Suprapubic skin (tissue), 4 donors: ENCODE data around the gene GATAD2A. TPM values are rescaled to one million over a fixed set of nuclear protein-coding genes. Genes with fewer than 3 reads are reported as not detected.

Experiments used
- DNase-seq, 2 donors: peaks; one replicate each; pipeline ENCODE4 v3.0.0-alpha.2; 2019; ENCODE audit warnings: low spot score in 2 of 2
- H3K27ac ChIP-seq: fragments of 200-600 bp; sonication (generic); one replicate; pipeline ENCODE4 v1.5.1; 2019
- H3K27me3 ChIP-seq: fragments of 200-600 bp; sonication (generic); one replicate; pipeline ENCODE4 v1.5.1; 2019
- H3K36me3 ChIP-seq: fragments of 200-600 bp; sonication (generic); one replicate; pipeline ENCODE4 v1.5.1; 2019
- H3K4me1 ChIP-seq: fragments of 200-600 bp; sonication (generic); one replicate; pipeline ENCODE4 v1.5.1; 2019
- H3K4me3 ChIP-seq: fragments of 200-600 bp; sonication (generic); one replicate; pipeline ENCODE4 v1.5.1; 2019; ENCODE audit warnings: mild to moderate bottlenecking
- H3K9me3 ChIP-seq: fragments of 200-600 bp; sonication (generic); one replicate; pipeline ENCODE4 v1.5.1; 2019
- CTCF ChIP-seq, 2 donors: fragments of 200-600 bp in 1 of 2; fragments of 450-650 bp in 1 of 2; sonication (generic) in 1 of 2; IDR thresholded peaks; one replicate each; pipeline ENCODE4 v1.5.1; 2016 to 2019; ENCODE audit warnings: antibody characterized with exemption in 2 of 2, mild to moderate bottlenecking in 1 of 2, moderate library complexity in 1 of 2
- EP300 ChIP-seq: sonication (generic); formaldehyde crosslinking; IDR thresholded peaks from one replicate; pipeline ENCODE4 v1.6.1; 2017; ENCODE audit warnings: antibody characterized with exemption
- POLR2A ChIP-seq, 2 donors: fragments of 450-650 bp; IDR thresholded peaks; one replicate each; pipeline ENCODE4 v1.6.1; 2017; ENCODE audit warnings: antibody characterized with exemption in 2 of 2, mild to moderate bottlenecking in 2 of 2, moderate library complexity in 2 of 2
- POLR2AphosphoS5 ChIP-seq, 3 donors: sonication (generic); formaldehyde crosslinking; IDR thresholded peaks; one replicate each; pipeline ENCODE4 v1.6.1; 2017; ENCODE audit warnings: antibody characterized with exemption in 3 of 3
- WGBS: methylation state at CpG from one replicate; pipeline ENCODE4 v1.1.5; 2018; 5-methylcytosine and 5-hydroxymethylcytosine counted together
- total RNA-seq, 4 donors: library from RNA; depleted of rRNA; stranded (reverse); fragments of >200 nt; gene quantifications; one replicate each; pipeline ENCODE4 v1.1.0, GENCODE V29; 2016

The GATAD2A gene
- total RNA-seq, 4 donors from 2014 or later, result 83.1 to 88.8 (median 86.4) TPM

- TF ChIP-seq POLR2A (IDR thresholded peaks at IDR 0.05) (no peak), EP300 (no peak), CTCF (IDR thresholded peaks at IDR 0.05) (no peak), POLR2AphosphoS5 (IDR thresholded peaks at IDR 0.05) (no peak)
- 90% methylated on average over 21 of the region's 27 CpGs for WGBS
- no peak overlapping the region for H3K4me3 ChIP-seq
- H3K36me3 ChIP-seq, result peaks cover 73% of the 10 kb centered on the region
- no peak overlapping the region for H3K27ac ChIP-seq
- H3K27me3 ChIP-seq, result no peaks in the 10 kb centered on the region
- H3K4me1 ChIP-seq, result no peaks in the 10 kb centered on the region
- peak in 1 of 2 donors; percentile 63 for DNase-seq
- no peaks in the 10 kb centered on the region for H3K9me3 ChIP-seq
Measured at GRCh38 chr19:19505669-19506326, 100.3 kb downstream of the GATAD2A start.

- peaks cover 65% of the 10 kb centered on the region for H3K36me3 ChIP-seq
- H3K27me3 ChIP-seq, result no peaks in the 10 kb centered on the region
- no peak overlapping the region for H3K27ac ChIP-seq
- DNase-seq, result no peak
- no peaks in the 10 kb centered on the region for H3K4me1 ChIP-seq
- H3K9me3 ChIP-seq, result no peaks in the 10 kb centered on the region
- WGBS, result 81% methylated on average over 12 of the region's 12 CpGs
- no peak overlapping the region for H3K4me3 ChIP-seq
- no peak for TF ChIP-seq EP300
- no peak for TF ChIP-seq POLR2A (IDR thresholded peaks at IDR 0.05)
Measured at GRCh38 chr19:19506592-19506991, 101.1 kb downstream of the GATAD2A start.

GRCh38 chr19:19507354-19507753, 101.9 kb downstream of the GATAD2A start:
- no peaks in the 10 kb centered on the region for H3K9me3 ChIP-seq
- H3K4me3 ChIP-seq, result no peak overlapping the region
- no peak overlapping the region for H3K27ac ChIP-seq
- DNase-seq, result no peak
- no peak for TF ChIP-seq EP300
- TF ChIP-seq POLR2AphosphoS5 (IDR thresholded peaks at IDR 0.05), result no peak
- no peak for TF ChIP-seq POLR2A (IDR thresholded peaks at IDR 0.05)
- TF ChIP-seq CTCF (IDR thresholded peaks at IDR 0.05), result no peak
- no peaks in the 10 kb centered on the region for H3K4me1 ChIP-seq
- 61% methylated on average over 4 of the region's 8 CpGs for WGBS
- no peaks in the 10 kb centered on the region for H3K27me3 ChIP-seq
- H3K36me3 ChIP-seq, result peaks cover 57% of the 10 kb centered on the region

GRCh38 chr19:19508217-19508616, 102.7 kb downstream of the GATAD2A start:
- H3K27ac ChIP-seq, result no peak overlapping the region
- DNase-seq, result peak in 1 of 2 donors; percentile 48
- no peak overlapping the region for H3K4me3 ChIP-seq
- TF ChIP-seq POLR2AphosphoS5 (IDR thresholded peaks at IDR 0.05) (no peak), EP300 (no peak), POLR2A (IDR thresholded peaks at IDR 0.05) (no peak), CTCF (IDR thresholded peaks at IDR 0.05) (no peak)
- H3K36me3 ChIP-seq, result peaks cover 48% of the 10 kb centered on the region
- no peaks in the 10 kb centered on the region for H3K9me3 ChIP-seq
- WGBS, result 85% methylated on average over 9 of the region's 11 CpGs
- no peaks in the 10 kb centered on the region for H3K4me1 ChIP-seq
- H3K27me3 ChIP-seq, result no peaks in the 10 kb centered on the region

- Histone ChIP-seq H3K36me3 (peaks cover 26% of the 10 kb centered on the region), H3K27me3 (no peaks in the 10 kb centered on the region), H3K4me3 (no peak overlapping the region), H3K9me3 (no peaks in the 10 kb centered on the region), H3K27ac (no peak overlapping the region), H3K4me1 (peaks cover 11% of the 10 kb centered on the region)
- DNase-seq, result no peak
- no peak for TF ChIP-seq EP300
- TF ChIP-seq CTCF (IDR thresholded peaks at IDR 0.05), result no peak
- 31% methylated on average over 4 of the region's 6 CpGs for WGBS
Measured at GRCh38 chr19:19510432-19510831, 105.0 kb downstream of the GATAD2A start.

GRCh38 chr19:19513682-19514081, 108.2 kb downstream of the GATAD2A start:
- peak overlapping the region; percentile 18 for H3K4me3 ChIP-seq
- H3K27ac ChIP-seq, result no peak overlapping the region
- no peaks in the 10 kb centered on the region for H3K9me3 ChIP-seq
- DNase-seq, result no peak
- H3K27me3 ChIP-seq, result no peaks in the 10 kb centered on the region
- 80% methylated on average over 17 of the region's 17 CpGs for WGBS
- peaks cover 34% of the 10 kb centered on the region for H3K4me1 ChIP-seq
- no peak for TF ChIP-seq EP300
- TF ChIP-seq CTCF (IDR thresholded peaks at IDR 0.05), result no peak
- no peak for TF ChIP-seq POLR2AphosphoS5 (IDR thresholded peaks at IDR 0.05)
- no peak for TF ChIP-seq POLR2A (IDR thresholded peaks at IDR 0.05)
- no peaks in the 10 kb centered on the region for H3K36me3 ChIP-seq
